Stomach (tissue), 4 donors: ENCODE data around the gene COL27A1.

ENCODE experiments used
- POLR2A ChIP-seq, 4 donors: fragments of 450-650 bp; IDR thresholded peaks; one replicate each; pipeline ENCODE4 v1.6.1; 2016; ENCODE audit warnings: antibody characterized with exemption in 4 of 4, control low read depth in 2 of 4, mild to moderate bottlenecking in 1 of 4, moderate library complexity in 1 of 4
- TF ChIP-seq, protein P1 (sequence below), 7 experiments: fragments of 450-650 bp in 4 of 7; fragments of 200-600 bp in 3 of 7; sonication (generic) in 3 of 7; IDR thresholded peaks; one replicate each; pipeline ENCODE4 v1.5.1; 2016 to 2019; ENCODE audit warnings: antibody characterized with exemption in 7 of 7, control low read depth in 2 of 7, mild to moderate bottlenecking in 1 of 7

DNA sequence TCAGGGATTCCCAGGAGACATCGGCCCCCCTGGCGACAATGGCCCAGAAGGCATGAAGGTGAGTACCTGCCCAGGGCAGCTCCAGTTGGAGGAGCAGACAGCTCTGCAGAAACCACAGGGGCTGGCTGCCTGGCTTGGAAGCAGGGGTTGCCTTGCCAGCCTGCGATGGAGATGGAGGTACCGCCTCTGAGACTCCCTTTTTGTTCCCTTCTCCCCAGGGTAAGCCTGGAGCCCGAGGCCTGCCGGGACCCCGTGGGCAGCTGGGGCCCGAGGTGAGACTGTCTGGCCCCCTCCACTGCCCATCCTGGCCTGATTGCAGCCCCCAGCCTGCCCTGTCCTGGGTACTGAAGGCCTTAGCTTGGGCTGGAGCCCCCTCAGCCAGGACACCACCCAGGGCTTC is 84.9 kb downstream of the COL27A1 start:
- TF ChIP-seq, protein P1, sequence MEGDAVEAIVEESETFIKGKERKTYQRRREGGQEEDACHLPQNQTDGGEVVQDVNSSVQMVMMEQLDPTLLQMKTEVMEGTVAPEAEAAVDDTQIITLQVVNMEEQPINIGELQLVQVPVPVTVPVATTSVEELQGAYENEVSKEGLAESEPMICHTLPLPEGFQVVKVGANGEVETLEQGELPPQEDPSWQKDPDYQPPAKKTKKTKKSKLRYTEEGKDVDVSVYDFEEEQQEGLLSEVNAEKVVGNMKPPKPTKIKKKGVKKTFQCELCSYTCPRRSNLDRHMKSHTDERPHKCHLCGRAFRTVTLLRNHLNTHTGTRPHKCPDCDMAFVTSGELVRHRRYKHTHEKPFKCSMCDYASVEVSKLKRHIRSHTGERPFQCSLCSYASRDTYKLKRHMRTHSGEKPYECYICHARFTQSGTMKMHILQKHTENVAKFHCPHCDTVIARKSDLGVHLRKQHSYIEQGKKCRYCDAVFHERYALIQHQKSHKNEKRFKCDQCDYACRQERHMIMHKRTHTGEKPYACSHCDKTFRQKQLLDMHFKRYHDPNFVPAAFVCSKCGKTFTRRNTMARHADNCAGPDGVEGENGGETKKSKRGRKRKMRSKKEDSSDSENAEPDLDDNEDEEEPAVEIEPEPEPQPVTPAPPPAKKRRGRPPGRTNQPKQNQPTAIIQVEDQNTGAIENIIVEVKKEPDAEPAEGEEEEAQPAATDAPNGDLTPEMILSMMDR (IDR thresholded peaks at IDR 0.05): no peak
- TF ChIP-seq POLR2A (IDR thresholded peaks at IDR 0.05): no peak
